Measurements from ENCODE around the gene ARHGEF37.

GRCh38 chr5:149583394-149583793 is 2.1 kb downstream of the ARHGEF37 start:
- TF ChIP-seq CTCF (IDR thresholded peaks at IDR 0.05): no peak
- TF ChIP-seq POLR2A (IDR thresholded peaks at IDR 0.05): no peak
- TF ChIP-seq POLR2AphosphoS5 (IDR thresholded peaks at IDR 0.05): no peak
